ENCODE results near the gene SLC25A43.

Gene SLC25A43

DNA sequence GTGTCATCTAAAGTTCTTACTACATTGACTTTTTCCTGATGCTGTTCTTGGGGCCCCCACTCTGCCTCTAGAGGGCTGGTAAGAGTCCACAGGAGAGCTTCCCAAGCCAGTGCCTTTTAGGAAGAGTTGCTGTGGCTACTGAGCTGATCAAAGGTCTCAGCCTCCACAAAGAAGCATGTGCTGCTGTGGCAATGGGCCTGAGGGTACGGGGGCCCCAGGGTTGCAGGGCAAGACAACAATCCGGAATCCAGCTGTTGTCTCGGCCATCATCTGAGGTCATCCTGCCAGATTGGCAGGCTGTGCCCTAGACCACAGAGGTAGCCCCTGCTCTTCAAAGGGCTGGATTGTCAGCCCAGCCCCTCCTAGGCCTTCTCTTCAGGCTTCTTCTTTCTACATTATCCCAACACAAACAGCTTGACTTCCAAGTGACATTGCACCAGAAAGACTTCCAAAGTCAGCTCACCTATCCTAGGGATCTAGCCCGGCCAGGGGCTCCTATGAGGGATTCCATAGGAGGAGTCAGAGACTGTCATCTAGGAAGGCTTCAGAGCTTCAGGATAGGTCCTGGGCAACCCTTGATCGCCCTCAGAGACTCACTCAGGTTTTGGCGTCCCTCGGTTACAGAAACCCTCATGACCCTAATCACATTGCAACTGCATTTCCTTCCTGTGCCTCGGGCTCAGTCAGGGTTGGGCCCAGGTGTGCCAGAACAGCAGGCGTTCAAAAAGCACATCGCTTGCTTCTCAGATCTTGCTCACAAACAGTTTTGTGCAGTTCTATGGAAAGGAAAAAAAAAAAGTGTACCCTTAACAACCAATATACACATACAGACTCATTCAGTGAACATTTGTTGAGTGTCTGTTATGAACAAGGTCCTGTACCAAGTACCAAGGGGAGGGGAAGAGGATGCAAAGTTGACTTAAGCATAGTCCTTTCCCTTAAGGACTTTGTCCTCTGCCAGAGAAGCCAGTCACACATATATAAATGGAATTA is 96.9 kb downstream of the SLC25A43 start:
- Histone ChIP-seq H3K4me3 (ENCODE audit: low read length) (no peak overlapping the region), H3K27ac (ENCODE audit: low read length) (no peak overlapping the region), H3K36me3 (ENCODE audit: control insufficient read depth, insufficient read depth, low read length) (no peaks in the 10 kb centered on the region), H3K9me3 (ENCODE audit: control insufficient read depth, insufficient read depth, low read length) (no peaks in the 10 kb centered on the region), H3K4me1 (ENCODE audit: control insufficient read depth, insufficient read depth, low read length) (no peaks in the 10 kb centered on the region), H3K27me3 (ENCODE audit: control insufficient read depth, insufficient read depth, low read length) (no peaks in the 10 kb centered on the region)
- no CpG with 5 or more reads among the region's 10 CpGs for WGBS (ENCODE audit: insufficient coverage, insufficient read length)
- DNase-seq (ENCODE audit: low read depth, low spot score), result no peak

DNA sequence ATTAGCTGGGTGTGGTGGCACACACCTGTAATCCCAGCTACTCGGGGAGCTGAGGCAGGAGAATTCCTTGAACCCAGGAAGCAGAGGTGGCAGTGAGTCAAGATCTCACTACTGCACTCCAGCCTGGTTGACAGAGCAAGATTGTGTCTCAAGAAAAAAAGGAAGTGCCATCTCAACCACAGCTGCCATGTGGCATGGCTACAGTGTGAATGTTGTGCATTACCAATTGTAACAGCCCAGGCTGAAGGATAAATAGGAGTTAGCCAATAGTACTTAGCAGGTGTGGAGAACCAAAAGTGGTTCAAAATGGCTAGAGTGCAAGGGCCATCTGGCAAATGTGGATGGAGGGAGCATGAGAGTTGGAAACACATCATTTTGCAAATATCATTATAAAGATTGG is 98.0 kb downstream of the SLC25A43 start:
- no peaks in the 10 kb centered on the region for H3K27me3 ChIP-seq (ENCODE audit: control insufficient read depth, insufficient read depth, low read length)
- no peak for DNase-seq (ENCODE audit: low read depth, low spot score)
- no peaks in the 10 kb centered on the region for H3K9me3 ChIP-seq (ENCODE audit: control insufficient read depth, insufficient read depth, low read length)
- no peaks in the 10 kb centered on the region for H3K36me3 ChIP-seq (ENCODE audit: control insufficient read depth, insufficient read depth, low read length)
- WGBS (ENCODE audit: insufficient coverage, insufficient read length), result no CpG with 5 or more reads among the region's 1 CpG
- H3K4me1 ChIP-seq (ENCODE audit: control insufficient read depth, insufficient read depth, low read length), result no peaks in the 10 kb centered on the region
- no peak overlapping the region for H3K27ac ChIP-seq (ENCODE audit: low read length)
- no peak overlapping the region for H3K4me3 ChIP-seq (ENCODE audit: low read length)

DNA sequence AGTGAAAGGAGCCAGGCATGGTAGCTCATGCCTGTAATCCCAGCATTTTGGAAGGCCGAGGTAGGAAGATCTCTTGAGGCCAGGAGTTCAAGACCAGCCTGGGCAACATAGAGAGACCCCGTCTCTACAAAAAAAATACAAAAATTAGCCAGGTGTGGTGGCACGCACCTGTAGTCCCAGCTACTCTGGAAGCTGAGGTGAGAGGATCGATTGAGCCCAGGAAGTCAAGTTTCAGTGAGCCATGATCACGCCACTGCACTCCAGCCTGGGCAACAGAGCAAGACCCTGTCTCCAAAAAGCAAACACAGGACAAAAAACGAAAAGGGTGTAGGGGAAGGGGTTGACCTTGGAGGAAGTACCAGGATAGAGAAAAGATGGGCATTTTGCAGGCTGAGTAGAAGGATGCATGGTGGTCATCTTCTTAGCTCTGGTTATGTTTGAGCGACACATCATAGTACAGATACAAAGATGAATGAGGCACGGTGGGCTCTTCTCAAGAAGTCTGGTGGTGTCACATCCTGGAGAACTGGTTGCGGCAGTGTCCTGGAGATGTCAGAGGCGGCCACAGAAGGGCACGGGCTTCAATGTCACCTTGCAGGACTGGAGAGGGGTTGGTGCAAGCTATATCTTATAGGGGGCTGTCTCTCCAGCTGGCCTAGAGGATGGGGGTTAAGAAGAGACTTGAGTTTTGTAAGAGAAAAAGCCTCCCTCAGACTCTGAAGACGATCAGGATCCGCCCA is 101.1 kb downstream of the SLC25A43 start:
- H3K27me3 ChIP-seq (ENCODE audit: control insufficient read depth, insufficient read depth, low read length), result no peaks in the 10 kb centered on the region
- H3K36me3 ChIP-seq (ENCODE audit: control insufficient read depth, insufficient read depth, low read length), result no peaks in the 10 kb centered on the region
- DNase-seq (ENCODE audit: low read depth, low spot score), result no peak
- no peaks in the 10 kb centered on the region for H3K9me3 ChIP-seq (ENCODE audit: control insufficient read depth, insufficient read depth, low read length)
- no peak overlapping the region for H3K27ac ChIP-seq (ENCODE audit: low read length)
- no CpG with 5 or more reads among the region's 13 CpGs for whole genome bisulfite sequencing (ENCODE audit: insufficient coverage, insufficient read length)
- 0 out of 2 replicates have a peak, but pooled peaks cover 1% of the 10 kb centered on the region for H3K4me1 ChIP-seq (ENCODE audit: control insufficient read depth, insufficient read depth, low read length)
- no peak overlapping the region for H3K4me3 ChIP-seq (ENCODE audit: low read length)

DNA sequence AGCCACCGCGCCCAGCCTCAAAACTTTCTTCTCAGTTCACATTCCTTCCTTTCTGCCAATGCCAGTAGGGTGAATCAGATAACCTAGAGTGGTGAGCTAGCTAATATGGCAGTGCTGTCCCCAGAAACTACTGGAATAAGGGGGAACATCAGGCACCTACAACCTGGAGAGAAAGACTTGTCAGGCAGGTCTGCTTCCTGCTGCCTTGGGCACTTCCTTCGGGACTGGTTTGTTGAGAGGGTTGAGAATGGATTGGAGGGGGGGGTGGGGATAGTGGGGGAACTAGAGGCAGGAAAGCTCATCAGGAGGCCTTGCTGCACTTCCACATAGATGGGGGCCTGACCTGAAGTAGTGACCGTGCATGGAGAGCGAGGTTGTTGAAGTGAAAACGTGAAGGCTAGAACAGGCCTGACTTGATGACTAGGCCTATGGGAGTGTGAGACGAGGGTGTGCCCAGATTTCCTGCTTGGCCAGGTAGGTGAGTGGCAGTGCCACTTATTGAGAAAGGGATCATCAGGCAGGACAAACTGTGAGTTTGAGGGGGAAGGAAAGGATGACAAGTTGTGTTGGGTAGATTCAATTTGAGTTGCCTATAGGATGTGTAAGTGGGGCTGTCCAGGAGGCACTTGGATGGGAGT is 102.5 kb downstream of the SLC25A43 start:
- DNase-seq (ENCODE audit: low read depth, low spot score), result no peak
- Histone ChIP-seq H3K27ac (ENCODE audit: low read length) (no peak overlapping the region), H3K4me1 (ENCODE audit: control insufficient read depth, insufficient read depth, low read length) (0 out of 2 replicates have a peak, but pooled peaks cover 1% of the 10 kb centered on the region), H3K9me3 (ENCODE audit: control insufficient read depth, insufficient read depth, low read length) (no peaks in the 10 kb centered on the region), H3K36me3 (ENCODE audit: control insufficient read depth, insufficient read depth, low read length) (no peaks in the 10 kb centered on the region), H3K27me3 (ENCODE audit: control insufficient read depth, insufficient read depth, low read length) (no peaks in the 10 kb centered on the region), H3K4me3 (ENCODE audit: low read length) (no peak overlapping the region)
- WGBS (ENCODE audit: insufficient coverage, insufficient read length), result no CpG with 5 or more reads among the region's 7 CpGs

DNA sequence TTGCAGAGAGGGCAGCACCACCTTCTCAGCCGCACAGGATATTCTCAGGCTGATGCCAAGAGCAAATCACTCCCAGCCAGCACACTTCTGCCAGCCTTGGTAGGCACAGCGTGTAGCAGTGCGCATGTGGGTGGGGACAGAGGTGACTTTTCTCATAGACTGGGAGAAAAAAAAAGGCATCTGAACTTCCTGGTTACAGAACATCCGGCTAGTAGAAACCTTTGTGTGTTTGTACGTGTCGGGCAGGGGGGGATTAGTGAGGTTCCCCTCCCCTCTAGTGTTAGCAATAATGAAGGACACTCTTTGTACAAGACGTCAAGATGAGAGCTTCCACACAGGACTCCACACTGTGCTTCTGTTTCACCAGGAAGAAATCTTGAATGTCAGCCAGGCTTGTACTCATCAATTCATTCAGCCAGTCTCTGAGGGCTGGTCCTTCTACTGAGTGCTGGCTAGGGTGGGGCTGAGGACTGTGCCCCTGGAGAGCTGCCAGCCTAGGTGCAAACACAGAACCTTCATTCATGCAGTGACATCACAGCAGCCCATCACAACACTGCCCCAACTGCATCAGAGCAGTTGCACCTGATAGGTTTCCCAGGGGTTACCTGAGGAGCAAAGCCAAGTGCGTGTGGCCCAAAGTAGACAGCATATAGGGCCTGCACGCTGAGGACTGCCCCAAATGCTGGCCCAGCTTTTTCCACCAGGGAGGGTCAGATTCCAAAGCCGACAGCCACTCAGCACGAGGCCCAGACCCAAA is 103.8 kb downstream of the SLC25A43 start:
- no CpG with 5 or more reads among the region's 11 CpGs for WGBS (ENCODE audit: insufficient coverage, insufficient read length)
- Histone ChIP-seq H3K9me3 (ENCODE audit: control insufficient read depth, insufficient read depth, low read length) (no peaks in the 10 kb centered on the region), H3K4me3 (ENCODE audit: low read length) (no peak overlapping the region), H3K4me1 (ENCODE audit: control insufficient read depth, insufficient read depth, low read length) (0 out of 2 replicates have a peak, but pooled peaks cover 1% of the 10 kb centered on the region), H3K27me3 (ENCODE audit: control insufficient read depth, insufficient read depth, low read length) (no peaks in the 10 kb centered on the region), H3K27ac (ENCODE audit: low read length) (no peak overlapping the region), H3K36me3 (ENCODE audit: control insufficient read depth, insufficient read depth, low read length) (no peaks in the 10 kb centered on the region)
- no peak for DNase-seq (ENCODE audit: low read depth, low spot score)

DNA sequence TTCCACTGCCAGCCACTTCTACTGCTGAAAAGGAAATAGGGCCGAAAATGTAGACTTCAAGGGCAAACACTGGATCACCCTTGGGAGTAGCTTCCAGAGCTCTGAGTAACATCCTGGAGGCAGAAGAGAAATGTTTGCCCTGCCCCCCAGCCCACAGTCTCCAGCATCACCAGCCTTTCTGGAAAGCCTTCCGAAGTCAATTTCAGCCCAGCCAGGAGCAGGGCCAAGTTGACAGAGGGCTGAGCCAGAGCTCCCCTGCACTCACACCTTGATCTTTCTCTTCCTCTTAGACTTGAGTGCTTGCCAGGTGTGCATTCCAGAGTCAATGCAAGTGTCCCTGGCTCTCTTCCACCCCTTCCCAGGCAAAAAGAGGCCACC is 104.3 kb downstream of the SLC25A43 start:
- Histone ChIP-seq H3K9me3 (ENCODE audit: control insufficient read depth, insufficient read depth, low read length) (no peaks in the 10 kb centered on the region), H3K4me1 (ENCODE audit: control insufficient read depth, insufficient read depth, low read length) (0 out of 2 replicates have a peak, but pooled peaks cover 1% of the 10 kb centered on the region), H3K27me3 (ENCODE audit: control insufficient read depth, insufficient read depth, low read length) (no peaks in the 10 kb centered on the region), H3K4me3 (ENCODE audit: low read length) (no peak overlapping the region), H3K36me3 (ENCODE audit: control insufficient read depth, insufficient read depth, low read length) (no peaks in the 10 kb centered on the region), H3K27ac (ENCODE audit: low read length) (no peak overlapping the region)
- no peak for DNase-seq (ENCODE audit: low read depth, low spot score)
- WGBS (ENCODE audit: insufficient coverage, insufficient read length), result no CpG with 5 or more reads among the region's 2 CpGs

Data from iPS DF 6.9 (cell line).